ENCODE data around the gene WIPF3.

WIPF3 gene

DNA sequence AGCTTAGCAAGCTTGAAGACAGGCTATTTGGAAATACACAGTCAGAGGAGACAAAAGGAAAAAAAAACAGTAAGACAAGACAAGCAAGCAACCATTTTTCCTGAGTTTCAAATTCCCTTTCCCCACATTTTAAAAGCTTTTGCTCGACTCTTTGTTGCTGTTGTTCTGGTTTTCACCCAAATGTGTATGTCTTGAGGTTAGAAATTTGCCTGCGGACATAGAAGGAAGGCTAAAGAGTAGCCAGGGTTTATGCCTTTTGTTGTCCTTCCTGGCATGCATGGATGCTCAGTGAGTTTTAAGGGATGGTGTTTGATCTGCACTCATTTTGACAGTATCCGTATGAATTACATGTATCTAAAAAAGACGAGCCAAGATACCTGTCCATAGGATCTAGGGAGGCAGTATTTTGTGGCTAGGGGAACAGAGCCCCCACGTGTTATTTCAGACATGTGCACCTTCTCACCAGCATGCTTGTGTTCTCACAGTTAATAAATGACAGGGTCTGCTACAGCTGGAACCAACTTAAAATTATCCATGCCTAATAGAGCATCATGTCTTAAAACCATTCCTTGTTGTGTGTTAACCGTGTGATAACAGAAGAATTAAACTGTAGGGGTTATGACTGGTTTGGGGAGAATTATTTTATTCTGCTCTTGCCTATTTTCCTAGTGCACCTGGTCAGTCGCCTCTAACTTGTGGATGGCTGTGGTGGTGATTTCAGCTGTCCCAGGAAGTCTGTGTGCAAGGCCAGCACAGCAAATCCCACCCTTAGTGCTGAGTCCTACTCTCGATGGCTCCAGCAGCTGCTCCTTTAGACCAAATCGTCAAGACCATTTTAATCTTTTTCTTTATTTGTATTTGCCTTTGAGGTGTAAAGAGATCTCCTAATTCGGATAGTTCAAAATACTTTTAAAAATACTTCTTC lies 9.1 kb downstream of the WIPF3 start:
- no peak overlapping the region for H3K4me3 ChIP-seq (ENCODE audit: insufficient read length, low read depth)
- H3K27me3 ChIP-seq (ENCODE audit: insufficient read depth, insufficient read length): no peaks in the 10 kb centered on the region
- TF ChIP-seq ZNF274 (IDR thresholded peaks at IDR 0.05; ENCODE audit: low read depth, low read length) (no peak), SUZ12 (IDR thresholded peaks at IDR 0.05; ENCODE audit: extremely low read depth, insufficient read depth, insufficient read length) (no peak), YY1 (IDR thresholded peaks at IDR 0.05; ENCODE audit: insufficient read depth, insufficient read length) (no peak)
- no peak for DNase-seq (ENCODE audit: low read depth, low spot score)
- no peaks in the 10 kb centered on the region for H3K36me3 ChIP-seq (ENCODE audit: insufficient read depth, insufficient read length, low read length)
- H3K9ac ChIP-seq (ENCODE audit: insufficient read length, low read depth): no peak overlapping the region
- H3K9me3 ChIP-seq (ENCODE audit: insufficient read depth, low read length): no peaks in the 10 kb centered on the region
- H3K4me1 ChIP-seq (ENCODE audit: insufficient read depth, insufficient read length): no peaks in the 10 kb centered on the region

- Histone ChIP-seq H3K4me3 (ENCODE audit: insufficient read length, low read depth) (no peak overlapping the region), H3K36me3 (ENCODE audit: insufficient read depth, insufficient read length, low read length) (no peaks in the 10 kb centered on the region), H3K27me3 (ENCODE audit: insufficient read depth, insufficient read length) (no peaks in the 10 kb centered on the region), H3K9ac (ENCODE audit: insufficient read length, low read depth) (no peak overlapping the region), H3K4me1 (ENCODE audit: insufficient read depth, insufficient read length) (no peaks in the 10 kb centered on the region), H3K9me3 (ENCODE audit: insufficient read depth, low read length) (no peaks in the 10 kb centered on the region)
- no peak for DNase-seq (ENCODE audit: low read depth, low spot score)
- TF ChIP-seq ZNF274 (IDR thresholded peaks at IDR 0.05; ENCODE audit: low read depth, low read length): no peak
- TF ChIP-seq YY1 (IDR thresholded peaks at IDR 0.05; ENCODE audit: insufficient read depth, insufficient read length): no peak
- TF ChIP-seq SUZ12 (IDR thresholded peaks at IDR 0.05; ENCODE audit: extremely low read depth, insufficient read depth, insufficient read length): no peak
Measured at GRCh38 chr7:29818308-29818707, 12.0 kb downstream of the WIPF3 start.

DNA sequence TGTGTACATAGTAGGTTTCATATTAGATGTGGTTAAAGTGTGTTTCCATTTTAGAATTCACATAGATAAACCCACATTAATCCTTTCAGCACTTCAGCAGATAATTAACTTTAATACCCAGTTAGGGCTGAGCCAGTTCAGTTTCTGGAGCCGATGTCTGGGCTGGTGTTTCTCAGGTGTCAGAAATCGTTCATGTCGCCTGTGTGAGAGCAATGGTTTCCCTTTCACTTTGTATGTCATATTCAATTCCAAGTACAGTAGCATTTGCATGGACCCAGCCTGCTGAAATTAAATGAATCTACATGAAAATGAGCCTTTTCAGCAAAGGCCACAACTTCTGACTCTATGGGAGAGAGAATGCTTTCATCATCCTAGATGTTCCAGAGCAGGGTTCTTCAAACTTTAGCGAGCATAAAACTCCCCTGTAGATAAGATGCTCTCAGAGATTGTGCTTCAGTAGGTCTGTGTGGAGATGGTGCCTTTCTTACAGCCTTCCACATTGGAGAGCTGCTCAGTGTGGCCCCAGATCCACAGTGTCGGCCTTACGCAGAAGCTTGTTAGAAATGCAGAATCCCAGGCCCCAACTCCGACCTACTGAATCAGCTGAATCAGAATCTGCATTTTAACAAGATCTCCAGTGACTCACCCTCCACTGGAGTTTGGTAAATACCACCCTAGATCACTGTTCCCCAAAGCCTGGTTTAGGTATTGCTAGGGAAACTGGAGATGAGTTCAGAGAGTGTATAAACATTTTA lies 19.6 kb downstream of the WIPF3 start:
- Histone ChIP-seq H3K9me3 (ENCODE audit: insufficient read depth, low read length) (peaks cover 2% of the 10 kb centered on the region; the same call in 1 of the 2 replicates), H3K4me1 (ENCODE audit: insufficient read depth, insufficient read length) (peaks cover 6% of the 10 kb centered on the region), H3K36me3 (ENCODE audit: insufficient read depth, insufficient read length, low read length) (no peaks in the 10 kb centered on the region), H3K4me3 (ENCODE audit: insufficient read length, low read depth) (no peak overlapping the region), H3K9ac (ENCODE audit: insufficient read length, low read depth) (no peak overlapping the region), H3K27me3 (ENCODE audit: insufficient read depth, insufficient read length) (no peaks in the 10 kb centered on the region)
- no peak for DNase-seq (ENCODE audit: low read depth, low spot score)
- TF ChIP-seq YY1 (IDR thresholded peaks at IDR 0.05; ENCODE audit: insufficient read depth, insufficient read length) (no peak), ZNF274 (IDR thresholded peaks at IDR 0.05; ENCODE audit: low read depth, low read length) (no peak), SUZ12 (IDR thresholded peaks at IDR 0.05; ENCODE audit: extremely low read depth, insufficient read depth, insufficient read length) (no peak)

DNA sequence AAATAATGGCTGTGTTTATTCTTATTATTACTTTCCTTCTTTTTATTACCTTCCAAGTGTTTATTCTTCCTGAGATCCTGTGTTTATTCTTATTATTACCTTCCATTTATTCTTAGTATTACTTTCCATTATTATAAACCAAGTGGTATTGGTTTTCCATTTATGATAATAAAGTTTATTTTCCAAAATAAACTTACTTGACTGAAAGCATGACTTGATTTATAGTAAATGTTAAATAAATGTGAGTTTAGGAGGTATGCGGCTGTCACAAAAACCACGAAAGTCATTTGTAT lies 20.2 kb downstream of the WIPF3 start:
- Histone ChIP-seq H3K36me3 (ENCODE audit: insufficient read depth, insufficient read length, low read length) (no peaks in the 10 kb centered on the region), H3K4me3 (ENCODE audit: insufficient read length, low read depth) (no peak overlapping the region), H3K27me3 (ENCODE audit: insufficient read depth, insufficient read length) (no peaks in the 10 kb centered on the region), H3K4me1 (ENCODE audit: insufficient read depth, insufficient read length) (peaks cover 6% of the 10 kb centered on the region), H3K9ac (ENCODE audit: insufficient read length, low read depth) (no peak overlapping the region), H3K9me3 (ENCODE audit: insufficient read depth, low read length) (peaks cover 7% of the 10 kb centered on the region)
- DNase-seq (ENCODE audit: low read depth, low spot score): no peak
- no peak for TF ChIP-seq ZNF274 (IDR thresholded peaks at IDR 0.05; ENCODE audit: low read depth, low read length)
- no peak for TF ChIP-seq YY1 (IDR thresholded peaks at IDR 0.05; ENCODE audit: insufficient read depth, insufficient read length)
- no peak for TF ChIP-seq SUZ12 (IDR thresholded peaks at IDR 0.05; ENCODE audit: extremely low read depth, insufficient read depth, insufficient read length)

GRCh38 chr7:29826904-29827303 lies 20.6 kb downstream of the WIPF3 start:
- no peak overlapping the region for H3K4me3 ChIP-seq (ENCODE audit: insufficient read length, low read depth)
- H3K9ac ChIP-seq (ENCODE audit: insufficient read length, low read depth): no peak overlapping the region
- peaks cover 6% of the 10 kb centered on the region for H3K4me1 ChIP-seq (ENCODE audit: insufficient read depth, insufficient read length)
- H3K27me3 ChIP-seq (ENCODE audit: insufficient read depth, insufficient read length): no peaks in the 10 kb centered on the region
- no peak for DNase-seq (ENCODE audit: low read depth, low spot score)
- TF ChIP-seq SUZ12 (IDR thresholded peaks at IDR 0.05; ENCODE audit: extremely low read depth, insufficient read depth, insufficient read length) (no peak), YY1 (IDR thresholded peaks at IDR 0.05; ENCODE audit: insufficient read depth, insufficient read length) (no peak), ZNF274 (IDR thresholded peaks at IDR 0.05; ENCODE audit: low read depth, low read length) (no peak)
- no peaks in the 10 kb centered on the region for H3K36me3 ChIP-seq (ENCODE audit: insufficient read depth, insufficient read length, low read length)
- H3K9me3 ChIP-seq (ENCODE audit: insufficient read depth, low read length): peaks cover 11% of the 10 kb centered on the region

- Histone ChIP-seq H3K4me1 (ENCODE audit: insufficient read depth, insufficient read length) (no peaks in the 10 kb centered on the region), H3K9ac (ENCODE audit: insufficient read length, low read depth) (no peak overlapping the region), H3K36me3 (ENCODE audit: insufficient read depth, insufficient read length, low read length) (no peaks in the 10 kb centered on the region), H3K27me3 (ENCODE audit: insufficient read depth, insufficient read length) (no peaks in the 10 kb centered on the region), H3K9me3 (ENCODE audit: insufficient read depth, low read length) (peaks cover 14% of the 10 kb centered on the region), H3K4me3 (ENCODE audit: insufficient read length, low read depth) (no peak overlapping the region)
- DNase-seq (ENCODE audit: low read depth, low spot score): no peak
- no peak for TF ChIP-seq YY1 (IDR thresholded peaks at IDR 0.05; ENCODE audit: insufficient read depth, insufficient read length)
Measured at GRCh38 chr7:29831705-29832104, 25.4 kb downstream of the WIPF3 start.

DNA sequence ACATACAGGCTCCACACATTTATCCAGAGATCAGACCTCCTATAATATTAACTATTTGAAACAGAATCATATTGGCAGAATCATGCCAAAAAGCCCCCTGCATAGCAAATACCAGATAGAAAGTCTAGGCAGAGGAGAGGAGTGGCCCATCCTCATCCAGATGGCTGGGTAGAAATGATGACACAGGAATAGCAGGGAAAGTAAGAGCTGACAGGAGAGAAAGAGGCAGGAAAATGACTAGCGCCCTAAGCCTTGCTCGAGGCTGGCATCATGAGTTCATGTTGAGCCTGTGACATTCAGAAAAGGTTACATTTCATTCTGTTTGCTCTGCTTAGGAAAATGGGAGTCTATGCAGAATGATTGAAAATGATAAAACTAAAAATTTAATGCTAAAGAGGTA lies 27.6 kb downstream of the WIPF3 start:
- no peaks in the 10 kb centered on the region for H3K4me1 ChIP-seq (ENCODE audit: insufficient read depth, insufficient read length)
- H3K4me3 ChIP-seq (ENCODE audit: insufficient read length, low read depth): no peak overlapping the region
- peaks cover 14% of the 10 kb centered on the region for H3K9me3 ChIP-seq (ENCODE audit: insufficient read depth, low read length)
- no peaks in the 10 kb centered on the region for H3K27me3 ChIP-seq (ENCODE audit: insufficient read depth, insufficient read length)
- DNase-seq (ENCODE audit: low read depth, low spot score): no peak
- no peaks in the 10 kb centered on the region for H3K36me3 ChIP-seq (ENCODE audit: insufficient read depth, insufficient read length, low read length)
- no peak overlapping the region for H3K9ac ChIP-seq (ENCODE audit: insufficient read length, low read depth)
- no peak for TF ChIP-seq SUZ12 (IDR thresholded peaks at IDR 0.05; ENCODE audit: extremely low read depth, insufficient read depth, insufficient read length)
- TF ChIP-seq ZNF274 (IDR thresholded peaks at IDR 0.05; ENCODE audit: low read depth, low read length): no peak
- no peak for TF ChIP-seq YY1 (IDR thresholded peaks at IDR 0.05; ENCODE audit: insufficient read depth, insufficient read length)
